ENCODE results near the gene NPR1. TPM values are rescaled to one million over a fixed set of nuclear protein-coding genes. Genes with fewer than 3 reads are reported as not detected.

NPR1 gene
- total RNA-seq, 1 experiment from 2014 or later: not detected

- Histone ChIP-seq H3K36me3 (ENCODE audit: insufficient read depth, low read length) (no peaks in the 10 kb centered on the region), H3K9me2 (replicated peaks; ENCODE audit: insufficient read depth, low read length) (no peaks in the 10 kb centered on the region), H3K9me3 (ENCODE audit: low read length) (no peaks in the 10 kb centered on the region), H3K9ac (ENCODE audit: low read length) (no peak overlapping the region), H2AFZ (ENCODE audit: low read length) (no peak overlapping the region), H3K4me1 (ENCODE audit: low read length) (peaks cover 3% of the 10 kb centered on the region; the same call in 1 of the 2 replicates), H3K79me2 (ENCODE audit: low read length) (no peaks in the 10 kb centered on the region), H3K4me2 (ENCODE audit: low read depth, low read length, poor library complexity, severe bottlenecking) (no peak overlapping the region), H3K4me3 (ENCODE audit: low read length) (no peak overlapping the region), H4K20me1 (ENCODE audit: insufficient read depth, low read depth, low read length) (no peaks in the 10 kb centered on the region), H3K27me3 (ENCODE audit: low read length) (no peaks in the 10 kb centered on the region), H3K27ac (ENCODE audit: low read length) (no peak overlapping the region)
- no peak for DNase-seq
Measured at GRCh38 chr1:153679337-153680119, 1.0 kb downstream of the NPR1 start.

GRCh38 chr1:153680120-153680403, 1.6 kb downstream of the NPR1 start:
- H3K36me3 ChIP-seq (ENCODE audit: insufficient read depth, low read length): no peaks in the 10 kb centered on the region
- no peaks in the 10 kb centered on the region for H3K79me2 ChIP-seq (ENCODE audit: low read length)
- no peaks in the 10 kb centered on the region for H3K9me3 ChIP-seq (ENCODE audit: low read length)
- H4K20me1 ChIP-seq (ENCODE audit: insufficient read depth, low read depth, low read length): no peaks in the 10 kb centered on the region
- no peak overlapping the region for H3K27ac ChIP-seq (ENCODE audit: low read length)
- peaks cover 3% of the 10 kb centered on the region; the same call in 1 of the 2 replicates for H3K4me1 ChIP-seq (ENCODE audit: low read length)
- no peaks in the 10 kb centered on the region for H3K27me3 ChIP-seq (ENCODE audit: low read length)
- H3K4me2 ChIP-seq (ENCODE audit: low read depth, low read length, poor library complexity, severe bottlenecking): no peak overlapping the region
- DNase-seq: no peak
- H3K4me3 ChIP-seq (ENCODE audit: low read length): no peak overlapping the region
- H3K9ac ChIP-seq (ENCODE audit: low read length): no peak overlapping the region
- no peak overlapping the region for H2AFZ ChIP-seq (ENCODE audit: low read length)
- H3K9me2 ChIP-seq (replicated peaks; ENCODE audit: insufficient read depth, low read length): no peaks in the 10 kb centered on the region

DNA sequence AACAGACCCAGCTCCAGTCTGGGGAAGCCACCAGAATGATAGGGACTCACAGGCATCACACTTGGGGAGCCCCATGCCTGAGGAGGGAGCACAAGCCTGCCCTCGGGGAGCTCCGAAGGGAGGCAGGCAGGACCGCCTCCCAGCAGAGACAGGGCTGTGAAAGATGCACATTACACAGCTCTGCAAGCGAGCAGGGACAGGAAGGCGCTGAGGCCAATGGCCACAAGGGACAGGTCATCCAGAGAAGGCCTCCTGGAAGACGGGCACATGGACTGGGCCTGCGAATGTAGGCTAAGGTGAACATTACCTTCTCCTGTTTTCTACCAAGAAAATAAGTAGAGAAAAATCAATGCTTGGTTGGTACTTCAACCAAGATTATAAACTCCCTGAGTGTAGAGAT, 4.2 kb downstream of the NPR1 start:
- H3K4me2 ChIP-seq (ENCODE audit: low read depth, low read length, poor library complexity, severe bottlenecking): no peak overlapping the region
- H3K9me3 ChIP-seq (ENCODE audit: low read length): no peaks in the 10 kb centered on the region
- no peak for DNase-seq
- H3K4me3 ChIP-seq (ENCODE audit: low read length): no peak overlapping the region
- H3K4me1 ChIP-seq (ENCODE audit: low read length): no peaks in the 10 kb centered on the region
- no peak overlapping the region for H2AFZ ChIP-seq (ENCODE audit: low read length)
- H4K20me1 ChIP-seq (ENCODE audit: insufficient read depth, low read depth, low read length): no peaks in the 10 kb centered on the region
- no peak overlapping the region for H3K27ac ChIP-seq (ENCODE audit: low read length)
- H3K27me3 ChIP-seq (ENCODE audit: low read length): no peaks in the 10 kb centered on the region
- no peaks in the 10 kb centered on the region for H3K9me2 ChIP-seq (replicated peaks; ENCODE audit: insufficient read depth, low read length)
- H3K9ac ChIP-seq (ENCODE audit: low read length): no peak overlapping the region
- no peaks in the 10 kb centered on the region for H3K79me2 ChIP-seq (ENCODE audit: low read length)
- H3K36me3 ChIP-seq (ENCODE audit: insufficient read depth, low read length): no peaks in the 10 kb centered on the region

GRCh38 chr1:153683854-153684253, 5.4 kb downstream of the NPR1 start:
- Histone ChIP-seq H3K4me1 (ENCODE audit: low read length) (no peaks in the 10 kb centered on the region), H3K9me2 (replicated peaks; ENCODE audit: insufficient read depth, low read length) (no peaks in the 10 kb centered on the region), H2AFZ (ENCODE audit: low read length) (no peak overlapping the region), H4K20me1 (ENCODE audit: insufficient read depth, low read depth, low read length) (no peaks in the 10 kb centered on the region), H3K79me2 (ENCODE audit: low read length) (no peaks in the 10 kb centered on the region), H3K4me2 (ENCODE audit: low read depth, low read length, poor library complexity, severe bottlenecking) (no peak overlapping the region), H3K36me3 (ENCODE audit: insufficient read depth, low read length) (no peaks in the 10 kb centered on the region), H3K27ac (ENCODE audit: low read length) (no peak overlapping the region), H3K9me3 (ENCODE audit: low read length) (no peaks in the 10 kb centered on the region), H3K4me3 (ENCODE audit: low read length) (no peak overlapping the region), H3K27me3 (ENCODE audit: low read length) (no peaks in the 10 kb centered on the region), H3K9ac (ENCODE audit: low read length) (no peak overlapping the region)
- no peak for DNase-seq

- Histone ChIP-seq H3K4me1 (ENCODE audit: low read length) (no peaks in the 10 kb centered on the region), H3K4me2 (ENCODE audit: low read depth, low read length, poor library complexity, severe bottlenecking) (no peak overlapping the region), H3K9me3 (ENCODE audit: low read length) (no peaks in the 10 kb centered on the region), H3K36me3 (ENCODE audit: insufficient read depth, low read length) (no peaks in the 10 kb centered on the region), H3K79me2 (ENCODE audit: low read length) (no peaks in the 10 kb centered on the region), H3K27ac (ENCODE audit: low read length) (no peak overlapping the region), H3K4me3 (ENCODE audit: low read length) (no peak overlapping the region), H3K9ac (ENCODE audit: low read length) (no peak overlapping the region), H4K20me1 (ENCODE audit: insufficient read depth, low read depth, low read length) (no peaks in the 10 kb centered on the region), H2AFZ (ENCODE audit: low read length) (no peak overlapping the region), H3K9me2 (replicated peaks; ENCODE audit: insufficient read depth, low read length) (no peaks in the 10 kb centered on the region), H3K27me3 (ENCODE audit: low read length) (no peaks in the 10 kb centered on the region)
- no peak for DNase-seq
Measured at GRCh38 chr1:153684892-153685291, 6.4 kb downstream of the NPR1 start.

DNA sequence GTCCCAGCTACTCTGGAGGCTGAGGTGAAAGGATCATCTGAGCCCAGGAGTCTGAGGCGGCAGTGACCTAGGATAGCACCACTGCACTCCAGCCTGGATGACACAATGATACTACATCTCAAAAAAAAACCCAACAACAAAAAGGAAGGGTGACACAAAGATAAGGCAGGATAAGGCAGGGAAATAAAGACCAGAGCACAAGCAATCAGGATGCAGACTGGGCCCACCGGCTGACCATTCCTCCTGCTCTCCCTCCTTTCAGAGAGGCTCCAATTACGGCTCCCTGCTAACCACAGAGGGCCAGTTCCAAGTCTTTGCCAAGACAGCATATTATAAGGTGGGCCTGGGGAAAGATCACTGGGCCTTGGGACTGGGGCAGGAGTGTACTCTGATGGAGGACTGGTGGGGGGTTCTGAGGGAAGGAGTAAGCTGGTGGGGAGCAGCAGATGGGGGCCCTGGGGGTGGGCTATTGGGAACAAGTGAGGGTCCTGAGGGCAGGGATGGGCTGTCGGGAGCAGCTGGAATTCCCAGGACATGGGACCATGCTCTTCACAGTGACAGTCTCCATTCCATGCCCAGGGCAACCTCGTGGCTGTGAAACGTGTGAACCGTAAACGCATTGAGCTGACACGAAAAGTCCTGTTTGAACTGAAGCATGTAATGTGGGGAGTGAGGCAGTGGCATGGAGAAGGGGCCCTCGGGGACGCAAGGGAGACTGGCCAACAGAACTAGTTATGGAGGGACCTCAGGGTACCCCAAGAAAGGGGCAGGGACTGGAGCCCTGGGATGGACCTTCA, 7.3 kb downstream of the NPR1 start:
- Histone ChIP-seq H3K9me2 (replicated peaks; ENCODE audit: insufficient read depth, low read length) (no peaks in the 10 kb centered on the region), H3K9me3 (ENCODE audit: low read length) (no peaks in the 10 kb centered on the region), H3K9ac (ENCODE audit: low read length) (no peak overlapping the region), H2AFZ (ENCODE audit: low read length) (no peak overlapping the region), H3K27ac (ENCODE audit: low read length) (no peak overlapping the region), H4K20me1 (ENCODE audit: insufficient read depth, low read depth, low read length) (no peaks in the 10 kb centered on the region), H3K79me2 (ENCODE audit: low read length) (no peaks in the 10 kb centered on the region), H3K4me1 (ENCODE audit: low read length) (no peaks in the 10 kb centered on the region), H3K36me3 (ENCODE audit: insufficient read depth, low read length) (no peaks in the 10 kb centered on the region), H3K4me2 (ENCODE audit: low read depth, low read length, poor library complexity, severe bottlenecking) (no peak overlapping the region), H3K4me3 (ENCODE audit: low read length) (no peak overlapping the region), H3K27me3 (ENCODE audit: low read length) (no peaks in the 10 kb centered on the region)
- DNase-seq: no peak

GRCh38 chr1:153687346-153688125, 9.0 kb downstream of the NPR1 start:
- H3K27me3 ChIP-seq (ENCODE audit: low read length): no peaks in the 10 kb centered on the region
- no peaks in the 10 kb centered on the region for H3K9me3 ChIP-seq (ENCODE audit: low read length)
- no peak overlapping the region for H3K27ac ChIP-seq (ENCODE audit: low read length)
- H4K20me1 ChIP-seq (ENCODE audit: insufficient read depth, low read depth, low read length): no peaks in the 10 kb centered on the region
- DNase-seq: no peak
- no peak overlapping the region for H2AFZ ChIP-seq (ENCODE audit: low read length)
- no peaks in the 10 kb centered on the region for H3K79me2 ChIP-seq (ENCODE audit: low read length)
- H3K4me1 ChIP-seq (ENCODE audit: low read length): peaks cover 11% of the 10 kb centered on the region
- H3K9ac ChIP-seq (ENCODE audit: low read length): no peak overlapping the region
- H3K9me2 ChIP-seq (replicated peaks; ENCODE audit: insufficient read depth, low read length): no peaks in the 10 kb centered on the region
- H3K4me3 ChIP-seq (ENCODE audit: low read length): no peak overlapping the region
- H3K4me2 ChIP-seq (ENCODE audit: low read depth, low read length, poor library complexity, severe bottlenecking): no peak overlapping the region
- no peaks in the 10 kb centered on the region for H3K36me3 ChIP-seq (ENCODE audit: insufficient read depth, low read length)

GRCh38 chr1:153688276-153688675, 9.8 kb downstream of the NPR1 start:
- Histone ChIP-seq H2AFZ (ENCODE audit: low read length) (no peak overlapping the region), H3K9me2 (replicated peaks; ENCODE audit: insufficient read depth, low read length) (no peaks in the 10 kb centered on the region), H3K36me3 (ENCODE audit: insufficient read depth, low read length) (no peaks in the 10 kb centered on the region), H3K4me3 (ENCODE audit: low read length) (no peak overlapping the region), H3K9me3 (ENCODE audit: low read length) (no peaks in the 10 kb centered on the region), H3K4me2 (ENCODE audit: low read depth, low read length, poor library complexity, severe bottlenecking) (no peak overlapping the region), H3K27me3 (ENCODE audit: low read length) (no peaks in the 10 kb centered on the region), H3K27ac (ENCODE audit: low read length) (no peak overlapping the region), H3K4me1 (ENCODE audit: low read length) (peaks cover 11% of the 10 kb centered on the region), H4K20me1 (ENCODE audit: insufficient read depth, low read depth, low read length) (no peaks in the 10 kb centered on the region), H3K9ac (ENCODE audit: low read length) (no peak overlapping the region), H3K79me2 (ENCODE audit: low read length) (no peaks in the 10 kb centered on the region)
- no peak for DNase-seq
